GM12878 (cell line): ENCODE measurements around the gene ASPHD1. TPM values are rescaled to one million over a fixed set of nuclear protein-coding genes. Genes with fewer than 3 reads are reported as not detected.

Experiments used
- ATAC-seq: fragments of 200-7000 bp; cut with Tn5 transposase; 3 replicates; pipeline ENCODE4 v1.9.1; 2020; ENCODE audit warnings: mild to moderate bottlenecking, moderate library complexity
- BruUV-seq: library from RNA; stranded (reverse); fragments of 400-500 nt; replicated peaks from 2 replicates; lab custom pipeline; 2021; lab: Mats Ljungman, UMichigan
- CTCF ChIA-PET: fragments of 300-600 bp; sonication (Branson Sonifier 250); formaldehyde crosslinking; extraction: SDS; loops from one replicate; lab custom pipeline; 2021; ENCODE audit warnings: inconsistent platforms; lab: Yijun Ruan, JAX
- POLR2A ChIA-PET: fragments of 350-600 bp; formaldehyde crosslinking; extraction: SDS; loops from one replicate; lab custom pipeline; 2021; ENCODE audit warnings: inconsistent platforms; lab: Charles Lee
- RAD21 ChIA-PET: fragments of 300-600 bp; sonication (Branson Sonifier 250); formaldehyde crosslinking; loops from one replicate; lab custom pipeline; 2023; ENCODE audit warnings: antibody characterized with exemption; ENCODE audit not compliant: unreplicated experiment; lab: Charles Lee
- SMC1A ChIA-PET: fragments of 300-600 bp; sonication (Branson Sonifier 250); formaldehyde crosslinking; loops from one replicate; lab custom pipeline; 2023; ENCODE audit not compliant: unreplicated experiment, uncharacterized antibody; lab: Charles Lee
- DNase-seq: peaks from one replicate; pipeline ENCODE4 v3.0.0-alpha.2; 2011; ENCODE audit warnings: low read depth, low spot score
- FAIRE-seq: peaks from 3 replicates; lab custom pipeline; 2011; peaks lifted over from hg19 to GRCh38; lab: Jason Lieb, UNC
- H2AFZ ChIP-seq: 2 replicates; pipeline ENCODE4 v1.6.0; 2011; ENCODE audit warnings: low read depth, low read length, control low read depth; ENCODE audit not compliant: control insufficient read depth
- H3K27ac ChIP-seq: 2 replicates; pipeline ENCODE4 v1.5.1; 2011; ENCODE audit warnings: control low read depth; ENCODE audit not compliant: control insufficient read depth, insufficient read depth
- H3K27me3 ChIP-seq, 2 experiments: replicated peaks in 1 of 2; 2 replicates each; pipeline versions ENCODE4 v1.6.0 to v1.6.1; 2011; ENCODE audit warnings: low read length in 1 of 2; ENCODE audit not compliant: control insufficient read depth in 2 of 2, insufficient read depth in 2 of 2
- H3K36me3 ChIP-seq, 2 experiments: 2 replicates each; pipeline ENCODE4 v1.5.1; 2011; ENCODE audit warnings: low read length in 1 of 2; ENCODE audit not compliant: control insufficient read depth in 2 of 2, insufficient read depth in 2 of 2
- H3K4me1 ChIP-seq: 2 replicates; pipeline ENCODE4 v1.6.1; 2011; ENCODE audit warnings: mild to moderate bottlenecking, low read length, moderate library complexity, mixed read lengths; ENCODE audit not compliant: control insufficient read depth, insufficient read depth
- H3K4me2 ChIP-seq: 2 replicates; pipeline ENCODE4 v1.6.0; 2011; ENCODE audit warnings: control low read depth; ENCODE audit not compliant: control insufficient read depth, insufficient read depth
- H3K4me3 ChIP-seq: fragments of 200-600 bp; sonication (generic); 2 replicates; pipeline ENCODE4 v1.5.1; 2016
- H3K79me2 ChIP-seq: 2 replicates; pipeline ENCODE4 v1.6.0; 2011; ENCODE audit warnings: low read length; ENCODE audit not compliant: control insufficient read depth, insufficient read depth
- H3K9ac ChIP-seq: 2 replicates; pipeline ENCODE4 v1.8.0; 2011; ENCODE audit warnings: low read length, control low read depth, mixed read lengths; ENCODE audit not compliant: control insufficient read depth, insufficient read depth
- H3K9me3 ChIP-seq: replicated peaks from 3 replicates; pipeline ENCODE4 v1.5.1; 2011; ENCODE audit warnings: mild to moderate bottlenecking, low read length; ENCODE audit not compliant: control insufficient read depth, insufficient read depth
- H4K20me1 ChIP-seq: 2 replicates; pipeline ENCODE4 v1.6.0; 2011; ENCODE audit not compliant: control insufficient read depth, insufficient read depth
- CBX3 ChIP-seq: fragments of 200-600 bp; sonication (generic); IDR thresholded peaks from 2 replicates; pipeline ENCODE4 v1.6.1; 2016; ENCODE audit warnings: low read depth, borderline replicate concordance
- CHD1 ChIP-seq: IDR thresholded peaks from 2 replicates; pipeline ENCODE4 v1.6.1; 2012; ENCODE audit warnings: low read depth, low read length, improper control_type of control experiment
- CUX1 ChIP-seq: IDR thresholded peaks from 2 replicates; pipeline ENCODE4 v1.6.1; 2012; ENCODE audit warnings: improper control_type of control experiment, low read depth, low read length; ENCODE audit not compliant: insufficient replicate concordance
- LARP7 ChIP-seq: fragments of 450-650 bp; IDR thresholded peaks from 2 replicates; pipeline ENCODE4 v1.6.1; 2017; ENCODE audit warnings: mild to moderate bottlenecking
- NR2C1 ChIP-seq: fragments of 450-650 bp; IDR thresholded peaks from 2 replicates; pipeline ENCODE4 v1.6.1; 2017; ENCODE audit warnings: antibody characterized with exemption, mild to moderate bottlenecking, moderate library complexity
- NR2F1 ChIP-seq: fragments of 450-650 bp; conservative IDR thresholded peaks from 2 replicates; pipeline ENCODE4 v1.6.1; 2017; ENCODE audit warnings: mild to moderate bottlenecking
- PAX8 ChIP-seq: fragments of 450-650 bp; IDR thresholded peaks from 2 replicates; pipeline ENCODE4 v1.6.1; 2017; ENCODE audit warnings: mild to moderate bottlenecking, moderate library complexity
- SPI1 ChIP-seq: IDR thresholded peaks from 2 replicates; pipeline ENCODE4 v1.6.1; 2011; ENCODE audit warnings: low read depth, mild to moderate bottlenecking, low read length, moderate library complexity, borderline replicate concordance; ENCODE audit not compliant: insufficient read depth
- SUZ12 ChIP-seq: fragments of 200-600 bp; sonication (generic); IDR thresholded peaks from one replicate; pipeline ENCODE4 v1.6.1; 2018; ENCODE audit warnings: antibody characterized with exemption, mild to moderate bottlenecking; ENCODE audit not compliant: unreplicated experiment
- ZNF687 ChIP-seq: fragments of 450-650 bp; IDR thresholded peaks from 2 replicates; pipeline ENCODE4 v1.6.1; 2017; ENCODE audit warnings: mild to moderate bottlenecking, moderate library complexity
- WGBS: methylation state at CpG from one replicate; pipeline ENCODE4 v1.1.6; 2016; ENCODE audit warnings: low lambda C conversion rate; ENCODE audit not compliant: insufficient replicate concordance, insufficient coverage; ENCODE audit errors: missing lambda C conversion rate; 5-methylcytosine and 5-hydroxymethylcytosine counted together
- in situ Hi-C: fragments of 300-500 bp; cut with MboI; formaldehyde crosslinking; loops from 9 replicates; pipeline ENCODE4 v1.14.3; 2018; ENCODE audit warnings: mixed read lengths
- intact Hi-C: fragments of 100-400 bp; cut with micrococcal nuclease; formaldehyde crosslinking; loops from one replicate; pipeline ENCODE4 v1.14.2; 2022; ENCODE audit not compliant: unreplicated experiment
- polyA plus RNA-seq, 11 experiments: library from polyadenylated mRNA; depleted of rRNA in 4 of 11; unstranded in 6 of 11; stranded (reverse) in 5 of 11; fragments of >200 nt; fragmentation: Nextera tagmentation in 4 of 11; fragmentation: Illumina TruSeq in 1 of 11; extraction: Ambion mirVana in 4 of 11; extraction: Trizol in 1 of 11; gene quantifications; 1 replicate in 1 of 11; 2 replicates in 10 of 11; pipeline versions ENCODE4 v1.2.1 to v1.2.3, GENCODE V29; 2011 to 2016; ENCODE audit warnings: inconsistent platforms in 2 of 11, missing spikeins in 2 of 11, low read depth in 1 of 11
- total RNA-seq, 4 experiments: library from RNA; depleted of rRNA in 3 of 4; stranded (reverse); fragments of >200 nt in 3 of 4; fragmentation: Illumina TruSeq in 1 of 4; extraction: Trizol in 1 of 4; gene quantifications; 2 replicates each; pipeline versions ENCODE4 v1.2.1 to v1.2.3, GENCODE V29; 2013 to 2021

Gene ASPHD1
- total and polyA plus RNA-seq, 10 of the 15 experiments (the other 5 are each of a cell fraction or from before 2014, with no cell fraction given) = not detected

GRCh38 chr16:29863669-29863984, 36.7 kb upstream of the ASPHD1 start (continued):
- no peak for TF ChIP-seq CUX1
- peak; percentile 83 for TF ChIP-seq NR2F1

- Histone ChIP-seq H3K9me3 (no peaks in the 10 kb centered on the region), H3K27me3 (0 out of 4 replicates have a peak, but pooled peaks cover 0 to 1% of the 10 kb centered on the region in 2 experiments), H4K20me1 (no peaks in the 10 kb centered on the region), H3K4me1 (peaks cover 4% of the 10 kb centered on the region), H3K79me2 (peaks cover 7% of the 10 kb centered on the region), H3K36me3 (no peaks in the 10 kb centered on the region; a peak in 1 of 4 replicates), H3K4me2 (no peak overlapping the region), H2AFZ (no peak overlapping the region), H3K9ac (no peak overlapping the region), H3K4me3 (no peak overlapping the region), H3K27ac (no peak overlapping the region)
- no TSS peak for BruUV-seq
- WGBS = 25% methylated on average over 9 of the region's 9 CpGs
- TF ChIP-seq SUZ12 = no peak
- no peak for TF ChIP-seq CHD1
- TF ChIP-seq LARP7 = no peak
- no peak for TF ChIP-seq CBX3
- TF ChIP-seq PAX8 = no peak
- no peak for TF ChIP-seq NR2C1
- TF ChIP-seq SPI1 = no peak
- TF ChIP-seq ZNF687 = no peak
- RAD21 ChIA-PET = no interaction called here
- in situ Hi-C loops (no loop called here), intact Hi-C loops (loop anchor here (5.0 to 10.0 kb wide), 2 partner anchors 42 to 61 kb away; partner anchors contain the start of genes KCTD13 and MVP)
- POLR2A ChIA-PET = no interaction called here
- CTCF ChIA-PET = interaction anchor here (0.6 to 0.7 kb wide), 2 partner anchors 97 to 786 kb away, joined by 3 to 4 read pairs; partner anchors contain the start of gene TMEM219
- ATAC-seq = no peak
- no peak for DNase-seq
- SMC1A ChIA-PET = no interaction called here
- FAIRE-seq = no peak
These were observed 36.1 kb upstream of the ASPHD1 start for GRCh38 chr16:29864205-29864604.
